GM12891 (cell line): ENCODE data around the gene ZNRF4.

Experiments used
- DNase-seq: peaks from one replicate; pipeline ENCODE4 v3.0.0; 2011; ENCODE audit warnings: low spot score; ENCODE audit not compliant: insufficient read length
- FAIRE-seq: peaks from 2 replicates; lab custom pipeline; 2011; peaks lifted over from hg19 to GRCh38; lab: Jason Lieb, UNC
- PAX5 ChIP-seq: IDR thresholded peaks from 2 replicates; pipeline ENCODE4 v1.6.1; 2011; ENCODE audit warnings: low read length, moderate library complexity, mild to moderate bottlenecking; ENCODE audit not compliant: insufficient read depth, severe bottlenecking
- POLR2A ChIP-seq: IDR thresholded peaks from 2 replicates; pipeline ENCODE4 v1.6.1; 2011; ENCODE audit warnings: low read depth, low read length, control low read depth
- POLR2AphosphoS5 ChIP-seq: IDR thresholded peaks from 2 replicates; pipeline ENCODE4 v1.6.1; 2011; ENCODE audit warnings: low read depth, low read length, control low read depth
- POU2F2 ChIP-seq: IDR thresholded peaks from 2 replicates; pipeline ENCODE4 v1.6.1; 2011; ENCODE audit warnings: low read depth, mild to moderate bottlenecking, control low read depth, low read length, moderate library complexity
- SPI1 ChIP-seq: IDR thresholded peaks from 2 replicates; pipeline ENCODE4 v1.6.1; 2011; ENCODE audit warnings: low read depth, low read length, control low read depth
- TAF1 ChIP-seq: IDR thresholded peaks from 2 replicates; pipeline ENCODE4 v1.6.1; 2011; ENCODE audit warnings: low read depth, low read length, control low read depth

ZNRF4 gene

DNA sequence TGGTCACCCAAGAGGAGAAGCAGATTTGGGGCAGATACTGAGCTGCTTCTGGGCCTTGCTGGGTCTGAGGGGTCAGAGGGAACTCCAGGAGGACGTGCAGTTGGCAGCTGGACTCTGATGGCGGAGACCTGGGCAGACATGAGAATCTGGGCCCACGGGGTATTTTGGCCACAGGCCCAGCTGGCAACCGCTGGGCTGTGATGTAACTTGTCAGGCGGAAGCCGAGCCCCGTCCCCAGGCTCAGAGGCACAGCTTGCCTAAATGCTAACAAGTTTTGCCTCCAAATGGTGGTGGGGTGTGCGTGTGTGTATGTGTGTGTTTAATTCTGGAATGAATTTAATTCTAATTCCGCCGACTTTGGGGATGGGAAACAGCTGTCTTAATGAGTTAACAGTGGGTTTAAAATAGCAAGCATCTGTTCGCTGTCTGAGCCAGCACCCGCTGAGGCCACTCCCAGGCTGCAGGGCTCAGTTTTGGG lies 11.6 kb downstream of the ZNRF4 start:
- no peak for DNase-seq
- TF ChIP-seq PAX5: no peak

DNA sequence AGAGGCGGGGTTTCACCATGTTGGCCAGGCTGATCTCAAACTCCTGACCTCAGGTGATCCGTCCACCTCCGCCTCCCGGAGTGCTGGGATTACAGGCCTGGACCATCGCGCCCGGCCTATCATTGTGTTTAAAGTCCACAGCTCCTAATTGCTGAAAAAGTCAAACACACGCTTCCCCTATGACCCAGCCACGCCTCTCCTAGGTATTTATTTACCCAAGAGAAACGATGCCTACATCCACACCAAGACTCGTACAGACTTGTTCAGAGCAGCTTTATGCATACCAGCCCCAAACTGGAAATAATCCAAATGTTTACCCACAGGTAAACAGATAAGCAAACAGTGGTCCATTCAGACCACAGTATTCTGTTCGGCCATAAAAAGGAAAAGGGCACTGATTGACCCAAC lies 15.1 kb downstream of the ZNRF4 start:
- TF ChIP-seq POU2F2 (no peak), TAF1 (no peak), POLR2A (no peak), SPI1 (no peak), PAX5 (no peak), POLR2AphosphoS5 (no peak)
- FAIRE-seq: no peak
- no peak for DNase-seq

More for the DNA sequence above, 11.6 kb downstream of the ZNRF4 start:
- no peak for FAIRE-seq

DNA sequence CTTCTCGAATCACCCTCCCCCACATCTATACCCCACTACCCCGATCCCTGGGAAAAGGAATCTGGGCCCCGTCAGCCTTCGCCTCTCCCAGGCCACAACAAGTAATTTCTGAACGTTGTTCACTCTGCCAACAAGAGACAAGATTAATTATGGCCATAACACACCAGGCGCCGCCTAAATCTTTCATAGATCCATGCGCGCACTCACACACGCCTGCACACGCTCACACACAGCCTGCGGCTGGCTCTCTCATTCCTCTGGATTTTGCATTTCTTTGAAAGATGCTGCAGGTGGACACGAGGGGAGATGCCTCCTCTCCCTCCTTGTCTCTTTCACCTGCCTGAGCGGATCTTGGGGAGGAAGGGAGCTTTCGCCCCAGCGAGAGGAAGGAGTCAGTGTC lies 17.1 kb downstream of the ZNRF4 start:
- TF ChIP-seq POU2F2 (no peak), POLR2A (no peak), POLR2AphosphoS5 (no peak), SPI1 (no peak), PAX5 (no peak), TAF1 (no peak)
- no peak for DNase-seq
- no peak for FAIRE-seq

DNA sequence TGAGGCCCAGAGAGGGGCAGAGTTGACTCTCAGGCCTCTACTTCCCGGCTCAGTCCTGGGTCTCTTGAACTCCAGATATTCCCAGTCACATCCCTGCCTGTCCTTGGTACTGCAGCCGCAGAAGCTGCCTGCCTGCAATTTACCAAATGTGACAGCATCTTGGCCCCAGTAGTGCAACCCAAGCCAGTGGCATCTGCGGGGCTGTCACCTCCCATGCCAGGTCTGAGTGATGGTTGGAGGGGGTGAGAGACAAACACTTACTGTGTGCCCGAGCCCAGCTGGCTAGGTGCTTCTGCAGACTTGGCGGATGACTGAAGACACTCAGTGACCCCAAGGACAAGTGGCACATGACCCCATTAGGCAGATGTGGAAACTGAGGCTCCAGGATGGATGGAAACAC lies 18.4 kb downstream of the ZNRF4 start:
- TF ChIP-seq POLR2A (no peak), POU2F2 (no peak), SPI1 (no peak), TAF1 (no peak), PAX5 (no peak), POLR2AphosphoS5 (no peak)
- DNase-seq (no peak), FAIRE-seq (no peak)

DNA sequence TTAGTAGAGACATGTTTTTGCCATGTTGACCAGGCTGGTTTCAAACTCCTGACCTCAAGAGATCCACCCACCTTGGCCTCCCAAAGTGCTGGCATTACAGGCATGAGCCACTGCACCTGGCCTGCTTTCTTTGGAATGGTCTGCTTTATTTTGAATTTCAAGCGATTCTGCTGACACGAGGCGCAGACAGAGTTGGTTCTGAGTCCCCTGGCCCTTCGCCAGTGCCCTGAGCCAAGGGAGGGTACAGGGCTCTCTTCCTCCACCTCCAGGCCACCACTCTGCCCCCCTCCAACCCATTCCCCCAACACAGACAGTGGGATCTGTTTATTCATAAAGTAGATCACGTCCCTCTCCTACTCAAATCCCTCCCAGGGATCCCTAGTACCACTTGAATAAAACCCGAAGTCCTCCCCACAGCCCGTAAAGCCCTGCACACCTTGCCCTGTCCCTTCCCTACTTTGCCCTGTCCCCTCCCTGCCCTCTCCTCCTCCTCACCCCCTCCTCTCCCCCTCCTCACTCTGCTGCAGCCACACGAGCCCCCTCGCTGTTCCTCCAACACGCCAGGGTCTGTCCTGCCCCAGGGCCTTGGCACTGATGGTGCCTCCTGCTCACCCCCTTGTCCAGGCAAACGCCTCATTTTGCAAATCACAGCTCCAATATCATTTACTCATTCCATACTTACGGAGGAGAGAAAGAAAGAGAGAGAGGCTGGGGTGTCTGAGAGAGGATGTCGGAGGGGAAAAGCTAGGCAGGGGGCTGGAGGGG lies 22.4 kb downstream of the ZNRF4 start:
- TF ChIP-seq POLR2AphosphoS5 (no peak), SPI1 (no peak), POU2F2 (no peak), POLR2A (no peak), TAF1 (no peak), PAX5 (no peak)
- no peak for FAIRE-seq
- no peak for DNase-seq

DNA sequence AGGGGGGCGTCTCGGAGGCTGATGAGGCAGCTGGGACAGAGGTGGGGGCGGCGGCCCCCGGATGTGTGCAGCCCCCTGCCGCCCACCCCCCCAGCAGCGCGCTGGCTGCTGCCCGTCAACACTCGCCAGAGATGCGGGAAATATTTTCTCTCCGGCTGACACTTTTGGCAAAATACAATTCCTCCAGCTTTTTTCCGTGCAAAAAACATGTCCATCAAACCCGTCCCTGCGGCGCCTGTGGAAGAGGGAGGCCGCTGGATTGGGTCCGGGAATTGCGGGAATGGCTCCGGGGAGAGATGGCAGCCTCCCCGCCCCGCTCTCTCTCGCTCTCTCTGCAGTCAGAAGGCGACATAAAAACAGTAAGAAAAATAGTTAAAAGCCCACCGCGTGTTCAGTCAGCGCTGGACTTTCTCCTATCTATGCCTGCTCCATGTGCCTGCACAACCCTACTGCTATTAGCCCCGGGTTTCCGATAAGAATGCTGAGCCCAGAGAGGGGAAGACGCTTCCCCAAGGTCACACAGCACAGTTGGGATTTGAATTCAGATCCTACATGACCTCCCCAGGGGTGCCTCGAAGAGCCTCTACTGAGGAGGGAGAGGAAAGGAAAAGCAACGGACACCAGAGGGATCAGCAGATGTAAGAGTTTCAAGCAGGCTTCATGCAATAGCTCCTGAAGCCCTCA lies 23.2 kb downstream of the ZNRF4 start:
- no peak for DNase-seq
- no peak for FAIRE-seq
- TF ChIP-seq POLR2AphosphoS5 (no peak), POU2F2 (no peak), POLR2A (no peak), TAF1 (no peak), SPI1 (no peak), PAX5 (no peak)

DNA sequence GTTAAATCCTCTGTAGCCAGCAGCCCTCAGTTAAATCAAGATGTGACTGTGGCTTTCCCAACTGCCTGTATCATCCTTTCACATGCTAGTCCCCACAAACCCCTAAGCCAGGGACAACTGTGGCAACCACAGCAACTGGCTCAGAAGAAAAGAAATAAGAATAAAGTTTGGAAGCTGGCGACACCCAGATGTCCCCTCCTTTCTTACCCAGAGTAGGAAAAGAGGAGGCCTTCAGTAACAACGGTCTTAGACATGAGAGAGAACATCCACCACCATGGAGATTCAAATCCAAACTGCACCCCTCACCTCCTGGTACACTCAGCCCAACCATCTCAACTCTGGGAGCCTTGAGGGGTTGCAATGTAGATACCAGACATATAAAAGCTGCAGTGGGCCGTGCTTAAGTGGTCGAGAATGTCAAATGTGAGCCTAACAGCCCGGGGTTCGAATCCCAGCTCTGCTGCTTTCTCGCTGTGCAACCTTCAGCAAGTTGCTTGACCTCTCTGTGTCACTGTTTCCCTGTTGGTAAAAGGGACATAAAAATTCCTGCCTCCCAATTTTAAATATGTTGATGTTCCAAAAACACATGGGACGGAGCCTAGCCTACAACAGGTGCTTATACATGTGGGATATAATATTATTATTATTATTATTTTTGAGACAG lies 23.8 kb downstream of the ZNRF4 start:
- TF ChIP-seq POLR2AphosphoS5: no peak
- TF ChIP-seq PAX5: no peak
- TF ChIP-seq TAF1: no peak
- no peak for TF ChIP-seq SPI1
- no peak for TF ChIP-seq POLR2A
- no peak for TF ChIP-seq POU2F2
- FAIRE-seq: no peak
- no peak for DNase-seq

DNA sequence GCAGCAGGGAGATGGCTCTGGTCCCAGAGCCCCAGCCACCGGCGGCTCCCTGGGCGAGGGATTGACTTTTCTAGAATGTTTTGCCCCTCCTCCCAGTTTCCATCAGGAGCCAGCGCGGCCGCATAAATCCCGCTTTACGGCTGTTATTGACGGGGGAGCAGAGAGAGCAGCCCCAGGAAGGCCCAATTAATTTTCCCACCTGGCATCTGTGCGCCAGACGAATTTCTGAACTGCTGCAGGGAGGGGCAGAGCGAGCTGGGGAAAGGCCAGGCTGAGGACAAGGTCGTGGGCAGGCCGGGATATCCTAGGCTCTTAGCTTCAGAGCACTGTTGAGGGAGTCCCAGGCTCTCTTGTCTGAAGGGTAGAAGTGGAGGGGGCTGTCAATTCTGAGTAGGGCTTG lies 24.7 kb downstream of the ZNRF4 start:
- TF ChIP-seq TAF1 (no peak), SPI1 (no peak), POLR2A (no peak), PAX5 (no peak), POLR2AphosphoS5 (no peak), POU2F2 (no peak)
- FAIRE-seq: no peak
- DNase-seq: no peak

DNA sequence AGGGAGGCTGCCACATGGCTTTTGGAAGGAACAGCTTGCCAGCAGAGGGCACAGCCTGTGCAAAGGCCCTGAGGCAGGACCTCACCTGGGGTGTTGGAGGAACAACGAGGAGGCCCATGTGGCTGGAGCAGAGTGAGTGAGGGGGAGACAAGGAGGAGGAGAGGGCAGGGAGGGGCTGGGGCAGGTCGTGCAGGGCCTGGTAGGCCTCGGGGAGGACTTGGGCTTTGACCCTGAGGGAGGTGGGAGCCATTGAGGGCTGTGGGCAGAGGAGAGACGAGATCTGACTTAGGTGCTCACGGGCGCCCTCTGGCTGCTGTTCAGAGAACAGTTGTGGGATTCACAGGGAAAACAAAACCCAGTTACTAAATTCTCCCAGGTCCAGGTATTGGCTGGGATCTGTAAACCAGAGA lies 25.2 kb downstream of the ZNRF4 start:
- no peak for FAIRE-seq
- TF ChIP-seq POLR2A (no peak), POU2F2 (no peak), TAF1 (no peak), POLR2AphosphoS5 (no peak), SPI1 (no peak), PAX5 (no peak)
- no peak for DNase-seq

DNA sequence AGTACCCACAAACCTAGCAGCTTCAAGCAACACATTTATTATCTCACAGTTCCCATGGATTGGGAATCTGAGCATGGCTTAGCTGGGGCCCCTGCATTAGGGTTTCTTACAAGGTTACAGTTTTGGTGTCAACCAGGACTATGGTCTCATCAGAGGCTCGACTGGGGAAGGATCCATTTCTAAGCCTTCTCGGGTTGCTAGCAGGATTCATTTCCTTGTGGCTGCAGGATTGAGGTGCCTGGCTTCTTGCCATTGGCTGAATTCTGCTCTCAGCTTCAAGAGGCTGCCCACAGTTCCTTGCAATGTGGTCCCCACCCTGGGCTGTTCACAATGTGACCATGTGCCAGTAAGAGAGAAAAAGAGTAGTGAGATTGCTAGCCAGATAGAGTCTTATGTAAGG lies 26.7 kb downstream of the ZNRF4 start:
- FAIRE-seq (no peak), DNase-seq (no peak)
- no peak for TF ChIP-seq POLR2A
- no peak for TF ChIP-seq SPI1
- no peak for TF ChIP-seq POU2F2
- no peak for TF ChIP-seq PAX5
- TF ChIP-seq TAF1: no peak
- no peak for TF ChIP-seq POLR2AphosphoS5
